Suprapubic skin (tissue), 3 donors: ENCODE data around the gene MARK3.
"Not testable (repeated sequence)": the region's sequence is repeated elsewhere in the genome, so short reads cannot be mapped to it uniquely, and the experiment has no call there.

Experiments
- CTCF ChIP-seq, 2 donors: fragments of 200-600 bp in 1 of 2; fragments of 450-650 bp in 1 of 2; sonication (generic) in 1 of 2; IDR thresholded peaks; one replicate each; pipeline ENCODE4 v1.5.1; 2016 to 2019; ENCODE audit warnings: antibody characterized with exemption in 2 of 2, mild to moderate bottlenecking in 1 of 2, moderate library complexity in 1 of 2
- POLR2A ChIP-seq, 2 donors: fragments of 450-650 bp; IDR thresholded peaks; one replicate each; pipeline ENCODE4 v1.6.1; 2017; ENCODE audit warnings: antibody characterized with exemption in 2 of 2, mild to moderate bottlenecking in 2 of 2, moderate library complexity in 2 of 2

GRCh38 chr14:103357552-103357951, 27.7 kb upstream of the MARK3 start:
- not testable (repeated sequence) for TF ChIP-seq CTCF, POLR2A (IDR thresholded peaks at IDR 0.05)
